ENCODE data around the gene PCDHA1. TPM values are rescaled to one million over a fixed set of nuclear protein-coding genes. Genes with fewer than 3 reads are reported as not detected.

PCDHA1 gene
- total RNA-seq, 4 donors from 2014 or later: not detected

DNA sequence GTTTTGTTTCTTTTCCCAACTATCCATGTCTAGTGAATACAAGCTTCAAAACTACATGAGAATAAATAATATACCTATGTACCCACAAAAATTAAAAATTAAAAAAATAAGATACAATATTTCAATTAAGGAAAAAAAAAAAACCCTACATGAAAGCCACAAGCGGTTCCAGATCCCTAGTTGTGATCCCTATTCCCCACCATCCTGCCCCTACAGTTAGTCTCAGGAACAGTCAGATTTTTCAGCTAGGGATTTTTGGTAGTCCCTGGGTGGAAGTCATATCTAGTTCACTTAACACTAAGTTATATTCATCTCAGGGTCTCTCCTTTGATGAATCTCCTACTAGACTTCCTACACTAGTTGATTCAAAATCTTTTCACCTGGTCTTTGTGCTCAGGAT is 246.7 kb downstream of the PCDHA1 start:
- ATAC-seq (ENCODE audit: low FRiP score) (no peak), DNase-seq (ENCODE audit: low spot score) (no peak)
- TF ChIP-seq, protein P1, sequence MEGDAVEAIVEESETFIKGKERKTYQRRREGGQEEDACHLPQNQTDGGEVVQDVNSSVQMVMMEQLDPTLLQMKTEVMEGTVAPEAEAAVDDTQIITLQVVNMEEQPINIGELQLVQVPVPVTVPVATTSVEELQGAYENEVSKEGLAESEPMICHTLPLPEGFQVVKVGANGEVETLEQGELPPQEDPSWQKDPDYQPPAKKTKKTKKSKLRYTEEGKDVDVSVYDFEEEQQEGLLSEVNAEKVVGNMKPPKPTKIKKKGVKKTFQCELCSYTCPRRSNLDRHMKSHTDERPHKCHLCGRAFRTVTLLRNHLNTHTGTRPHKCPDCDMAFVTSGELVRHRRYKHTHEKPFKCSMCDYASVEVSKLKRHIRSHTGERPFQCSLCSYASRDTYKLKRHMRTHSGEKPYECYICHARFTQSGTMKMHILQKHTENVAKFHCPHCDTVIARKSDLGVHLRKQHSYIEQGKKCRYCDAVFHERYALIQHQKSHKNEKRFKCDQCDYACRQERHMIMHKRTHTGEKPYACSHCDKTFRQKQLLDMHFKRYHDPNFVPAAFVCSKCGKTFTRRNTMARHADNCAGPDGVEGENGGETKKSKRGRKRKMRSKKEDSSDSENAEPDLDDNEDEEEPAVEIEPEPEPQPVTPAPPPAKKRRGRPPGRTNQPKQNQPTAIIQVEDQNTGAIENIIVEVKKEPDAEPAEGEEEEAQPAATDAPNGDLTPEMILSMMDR (IDR thresholded peaks at IDR 0.05): no peak

DNA sequence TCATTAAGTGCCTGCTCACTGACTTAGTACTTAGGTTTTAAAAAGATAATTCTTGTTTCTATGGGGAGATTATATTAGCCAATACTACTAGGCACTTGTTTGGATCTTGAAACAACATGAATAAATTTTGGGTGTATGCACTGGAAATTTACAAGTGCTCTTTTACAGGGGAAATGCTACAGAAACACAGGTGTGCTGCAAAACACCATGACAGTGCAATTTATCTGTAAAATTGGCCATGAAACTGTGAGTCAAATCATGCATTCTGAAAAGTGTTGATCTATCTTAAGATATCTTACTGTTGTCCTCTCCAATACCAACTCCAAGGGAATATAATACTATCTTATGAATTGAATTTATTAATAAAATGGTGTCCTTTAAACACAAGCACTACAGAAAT is 253.1 kb downstream of the PCDHA1 start:
- DNase-seq (ENCODE audit: low spot score) (no peak), ATAC-seq (ENCODE audit: low FRiP score) (no peak)
- TF ChIP-seq, protein P1 (IDR thresholded peaks at IDR 0.05): no peak

- no peak for DNase-seq (ENCODE audit: low spot score)
- TF ChIP-seq, protein P1 (IDR thresholded peaks at IDR 0.05): no peak
- no peak for ATAC-seq (ENCODE audit: low FRiP score)
Observed at GRCh38 chr5:141039517-141039916, 253.6 kb downstream of the PCDHA1 start.

DNA sequence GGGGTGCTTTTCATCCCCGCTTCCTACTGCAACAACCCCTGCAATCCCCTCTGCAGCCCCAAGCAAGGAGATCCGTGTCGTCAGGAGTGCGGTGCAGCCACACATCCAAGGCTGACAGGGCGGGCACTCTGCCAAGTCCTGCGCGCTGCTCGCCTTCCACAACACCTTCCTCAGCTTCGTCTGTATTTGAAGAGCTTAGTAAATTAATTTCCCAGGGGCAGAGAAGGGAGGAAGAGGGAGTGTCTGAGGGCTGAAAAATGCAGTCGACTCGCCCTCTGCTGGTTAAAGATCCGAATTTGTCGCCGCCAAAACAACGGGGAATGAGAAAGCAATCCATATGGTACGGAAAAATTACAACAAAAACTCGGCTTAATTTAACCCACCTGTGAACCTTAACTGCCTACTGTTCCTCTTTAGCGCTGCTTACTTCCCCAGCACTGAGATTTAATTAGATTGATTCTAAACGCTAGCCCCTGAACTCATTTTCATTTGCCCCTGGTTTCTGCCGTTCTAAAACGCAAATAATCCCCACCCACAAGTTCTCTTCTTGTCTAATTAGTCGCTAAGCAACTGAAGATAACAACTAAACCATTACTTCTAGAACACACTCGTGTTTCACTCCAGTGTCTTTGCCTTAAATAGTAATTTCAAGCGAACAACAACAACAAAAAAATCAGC is 254.3 kb downstream of the PCDHA1 start:
- TF ChIP-seq, protein P1 (IDR thresholded peaks at IDR 0.05): no peak
- ATAC-seq (ENCODE audit: low FRiP score): peak; percentile 63
- no peak for DNase-seq (ENCODE audit: low spot score)

DNA sequence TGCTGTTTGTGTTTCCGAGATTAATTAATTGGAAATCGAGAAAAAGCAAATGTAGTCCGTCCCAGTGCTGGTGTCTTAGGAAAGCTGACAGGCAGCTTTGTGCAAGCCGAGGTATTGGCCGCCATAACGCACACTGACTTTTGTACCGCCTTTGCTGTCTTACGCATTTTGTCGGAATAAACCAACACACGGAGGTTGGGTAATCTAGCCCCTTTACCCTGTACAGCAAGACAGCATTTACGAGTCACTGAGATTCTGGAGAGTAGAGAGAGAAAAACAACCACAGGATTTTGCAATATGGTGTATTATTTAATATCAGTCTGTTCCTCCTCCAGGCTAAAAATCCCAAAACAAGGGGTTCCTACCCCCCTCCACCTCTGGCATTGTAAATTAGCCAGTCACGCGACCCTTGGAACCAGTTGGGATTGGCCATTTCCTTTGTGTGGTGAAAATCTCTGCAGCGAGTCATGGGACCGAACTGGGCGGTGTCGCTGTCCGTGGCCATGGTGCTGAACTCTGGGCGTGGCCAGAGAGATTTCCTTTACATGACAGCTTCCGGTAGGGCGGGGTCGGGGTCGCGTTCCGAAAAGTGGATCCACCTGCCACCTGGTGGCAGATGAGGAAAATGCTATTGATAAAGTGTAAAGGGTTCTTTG is 255.0 kb downstream of the PCDHA1 start:
- ATAC-seq (ENCODE audit: low FRiP score): peak; percentile 99
- TF ChIP-seq, protein P1 (IDR thresholded peaks at IDR 0.05): peak in 1 of 3 donors; percentile 40
- peak; percentile 90 for DNase-seq (ENCODE audit: low spot score)

DNA sequence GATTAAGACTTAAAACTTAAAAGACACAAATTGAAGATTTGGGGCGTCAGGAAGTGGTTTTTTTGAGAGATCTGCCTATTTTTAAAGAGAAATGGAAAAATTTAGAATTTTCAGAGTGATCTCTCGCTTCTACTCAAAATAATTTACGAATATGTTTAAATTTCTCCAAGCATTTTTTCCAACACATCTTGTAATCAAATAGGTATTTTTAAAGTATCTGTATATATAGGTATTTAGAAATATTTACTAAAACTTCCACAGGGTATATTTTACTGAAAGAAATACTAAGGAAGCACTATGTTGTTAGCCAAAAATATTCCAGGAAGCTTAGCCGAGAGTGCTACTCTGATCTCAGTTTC is 255.5 kb downstream of the PCDHA1 start:
- ATAC-seq (ENCODE audit: low FRiP score): no peak
- DNase-seq (ENCODE audit: low spot score): no peak
- TF ChIP-seq, protein P1 (IDR thresholded peaks at IDR 0.05): no peak

- DNase-seq (ENCODE audit: low spot score) (no peak), ATAC-seq (ENCODE audit: low FRiP score) (no peak)
- TF ChIP-seq, protein P1 (IDR thresholded peaks at IDR 0.05): no peak
Observed at GRCh38 chr5:141042555-141042954, 256.6 kb downstream of the PCDHA1 start.
